GM18873 (cell line): ENCODE results near the gene DOHH.
"Not testable (repeated sequence)": the region's sequence is repeated elsewhere in the genome, so short reads cannot be mapped to it uniquely, and the experiment has no call there.

Source experiments
- ATAC-seq: cut with Tn5 transposase; IDR thresholded peaks from one replicate; pipeline ENCODE4 v1.9.1; 2021; ENCODE audit warnings: mild to moderate bottlenecking, moderate library complexity, moderate number of reproducible peaks; ENCODE audit not compliant: unreplicated experiment, low FRiP score

Gene DOHH

GRCh38 chr19:3520166-3521103, 20.0 kb upstream of the DOHH start:
- no peak for ATAC-seq

- no peak for ATAC-seq
These were observed 18.7 kb upstream of the DOHH start for GRCh38 chr19:3519126-3519525.

- no peak for ATAC-seq
These were observed 18.2 kb upstream of the DOHH start for GRCh38 chr19:3518659-3519058.

- ATAC-seq, result no peak
These were observed 17.8 kb upstream of the DOHH start for GRCh38 chr19:3518255-3518654.

GRCh38 chr19:3517638-3518037, 17.2 kb upstream of the DOHH start:
- ATAC-seq, result no peak

- no peak for ATAC-seq
These were observed 16.3 kb upstream of the DOHH start for GRCh38 chr19:3516675-3517207.

GRCh38 chr19:3515891-3516422, 15.5 kb upstream of the DOHH start:
- ATAC-seq, result no peak

GRCh38 chr19:3514930-3515329, 14.5 kb upstream of the DOHH start:
- ATAC-seq, result no peak

- no peak for ATAC-seq
These were observed 13.0 kb upstream of the DOHH start for GRCh38 chr19:3513229-3514140.

- ATAC-seq, result no peak
These were observed 12.2 kb upstream of the DOHH start for GRCh38 chr19:3512562-3513228.

- no peak for ATAC-seq
These were observed 11.2 kb upstream of the DOHH start for GRCh38 chr19:3511506-3512251.

- ATAC-seq, result no peak
These were observed 10.3 kb upstream of the DOHH start for GRCh38 chr19:3510727-3511126.

- ATAC-seq, result no peak
These were observed 9.1 kb upstream of the DOHH start for GRCh38 chr19:3509566-3509989.

- ATAC-seq, result no peak
These were observed 8.5 kb upstream of the DOHH start for GRCh38 chr19:3508771-3509535.

- not testable (repeated sequence) for ATAC-seq
These were observed 7.7 kb upstream of the DOHH start for GRCh38 chr19:3508121-3508661.

- no peak for ATAC-seq
These were observed 7.1 kb upstream of the DOHH start for GRCh38 chr19:3507371-3508120.

- peak; percentile 23 for ATAC-seq
These were observed 6.2 kb upstream of the DOHH start for GRCh38 chr19:3506384-3507340.
